Measurements from ENCODE around the gene FILIP1.

The FILIP1 gene

GRCh38 chr6:75292555-75292954 lies 201.0 kb downstream of the FILIP1 start:
- Histone ChIP-seq H3K9me3 (ENCODE audit: control insufficient read depth in 5 of 5, low read length in 5 of 5) (no peaks in the 10 kb centered on the region), H3K27ac (ENCODE audit: low read depth, low read length) (no peak overlapping the region), H3K4me3 (ENCODE audit: low read depth in 1 of 5, low read length in 5 of 5) (no peak overlapping the region), H3K4me1 (ENCODE audit: control insufficient read depth in 5 of 5, insufficient read depth in 5 of 5, low read length in 5 of 5) (no peaks in the 10 kb centered on the region), H3K9ac (ENCODE audit: low read length in 5 of 5) (no peak overlapping the region), H3K27me3 (ENCODE audit: control insufficient read depth in 5 of 5, insufficient read depth in 4 of 5, low read length in 5 of 5) (no peaks in the 10 kb centered on the region), H3K36me3 (ENCODE audit: control insufficient read depth in 5 of 5, insufficient read depth in 5 of 5, low read length in 5 of 5) (peaks cover 0 to 9% (median 0%) of the 10 kb centered on the region in 5 donors)

- H3K4me3 ChIP-seq (ENCODE audit: low read depth in 1 of 5, low read length in 5 of 5): no peak overlapping the region
These were observed 201.9 kb downstream of the FILIP1 start for GRCh38 chr6:75291744-75292143.

GRCh38 chr6:75291331-75291730 lies 202.3 kb downstream of the FILIP1 start:
- Histone ChIP-seq H3K9me3 (ENCODE audit: control insufficient read depth in 5 of 5, low read length in 5 of 5) (no peaks in the 10 kb centered on the region), H3K27me3 (ENCODE audit: control insufficient read depth in 5 of 5, insufficient read depth in 4 of 5, low read length in 5 of 5) (no peaks in the 10 kb centered on the region), H3K27ac (ENCODE audit: low read depth, low read length) (no peak overlapping the region), H3K4me1 (ENCODE audit: control insufficient read depth in 5 of 5, insufficient read depth in 5 of 5, low read length in 5 of 5) (peaks cover 0 to 3% (median 0%) of the 10 kb centered on the region in 5 donors), H3K9ac (ENCODE audit: low read length in 5 of 5) (no peak overlapping the region), H3K4me3 (ENCODE audit: low read depth in 1 of 5, low read length in 5 of 5) (no peak overlapping the region), H3K36me3 (ENCODE audit: control insufficient read depth in 5 of 5, insufficient read depth in 5 of 5, low read length in 5 of 5) (peaks cover 0 to 9% (median 0%) of the 10 kb centered on the region in 5 donors)

More at GRCh38 chr6:75291744-75292143, 201.9 kb downstream of the FILIP1 start:
- H3K4me1 ChIP-seq (ENCODE audit: control insufficient read depth in 5 of 5, insufficient read depth in 5 of 5, low read length in 5 of 5): no peaks in the 10 kb centered on the region
- no peak overlapping the region for H3K9ac ChIP-seq (ENCODE audit: low read length in 5 of 5)
- no peaks in the 10 kb centered on the region for H3K27me3 ChIP-seq (ENCODE audit: control insufficient read depth in 5 of 5, insufficient read depth in 4 of 5, low read length in 5 of 5)
- H3K27ac ChIP-seq (ENCODE audit: low read depth, low read length): no peak overlapping the region
- peaks cover 0 to 9% (median 0%) of the 10 kb centered on the region in 5 donors for H3K36me3 ChIP-seq (ENCODE audit: control insufficient read depth in 5 of 5, insufficient read depth in 5 of 5, low read length in 5 of 5)
- H3K9me3 ChIP-seq (ENCODE audit: control insufficient read depth in 5 of 5, low read length in 5 of 5): no peaks in the 10 kb centered on the region

GRCh38 chr6:75290136-75290945 lies 203.3 kb downstream of the FILIP1 start:
- no peak overlapping the region for H3K4me3 ChIP-seq (ENCODE audit: low read depth in 1 of 5, low read length in 5 of 5)

GRCh38 chr6:75288023-75288422 lies 205.6 kb downstream of the FILIP1 start:
- Histone ChIP-seq H3K4me1 (ENCODE audit: control insufficient read depth in 5 of 5, insufficient read depth in 5 of 5, low read length in 5 of 5) (peaks cover 0 to 25% (median 19%) of the 10 kb centered on the region in 5 donors), H3K9ac (ENCODE audit: low read length in 5 of 5) (no peak overlapping the region), H3K27me3 (ENCODE audit: control insufficient read depth in 5 of 5, insufficient read depth in 4 of 5, low read length in 5 of 5) (no peaks in the 10 kb centered on the region), H3K27ac (ENCODE audit: low read depth, low read length) (no peak overlapping the region), H3K4me3 (ENCODE audit: low read depth in 1 of 5, low read length in 5 of 5) (no peak overlapping the region), H3K9me3 (ENCODE audit: control insufficient read depth in 5 of 5, low read length in 5 of 5) (no peaks in the 10 kb centered on the region), H3K36me3 (ENCODE audit: control insufficient read depth in 5 of 5, insufficient read depth in 5 of 5, low read length in 5 of 5) (peaks cover 0 to 5% (median 0%) of the 10 kb centered on the region in 5 donors)

More at GRCh38 chr6:75290136-75290945, 203.3 kb downstream of the FILIP1 start:
- Histone ChIP-seq H3K4me1 (ENCODE audit: control insufficient read depth in 5 of 5, insufficient read depth in 5 of 5, low read length in 5 of 5) (peaks cover 0 to 11% (median 6%) of the 10 kb centered on the region in 5 donors), H3K9me3 (ENCODE audit: control insufficient read depth in 5 of 5, low read length in 5 of 5) (no peaks in the 10 kb centered on the region), H3K27me3 (ENCODE audit: control insufficient read depth in 5 of 5, insufficient read depth in 4 of 5, low read length in 5 of 5) (no peaks in the 10 kb centered on the region), H3K27ac (ENCODE audit: low read depth, low read length) (no peak overlapping the region), H3K36me3 (ENCODE audit: control insufficient read depth in 5 of 5, insufficient read depth in 5 of 5, low read length in 5 of 5) (peaks cover 0 to 9% (median 0%) of the 10 kb centered on the region in 5 donors), H3K9ac (ENCODE audit: low read length in 5 of 5) (no peak overlapping the region)

GRCh38 chr6:75287424-75287823 lies 206.2 kb downstream of the FILIP1 start:
- H3K4me3 ChIP-seq (ENCODE audit: low read depth in 1 of 5, low read length in 5 of 5): no peak overlapping the region
- H3K27me3 ChIP-seq (ENCODE audit: control insufficient read depth in 5 of 5, insufficient read depth in 4 of 5, low read length in 5 of 5): no peaks in the 10 kb centered on the region
- H3K9ac ChIP-seq (ENCODE audit: low read length in 5 of 5): no peak overlapping the region
- peaks cover 0 to 5% (median 0%) of the 10 kb centered on the region in 5 donors for H3K36me3 ChIP-seq (ENCODE audit: control insufficient read depth in 5 of 5, insufficient read depth in 5 of 5, low read length in 5 of 5)
- H3K9me3 ChIP-seq (ENCODE audit: control insufficient read depth in 5 of 5, low read length in 5 of 5): no peaks in the 10 kb centered on the region
- no peak overlapping the region for H3K27ac ChIP-seq (ENCODE audit: low read depth, low read length)
- H3K4me1 ChIP-seq (ENCODE audit: control insufficient read depth in 5 of 5, insufficient read depth in 5 of 5, low read length in 5 of 5): peaks cover 0 to 31% (median 25%) of the 10 kb centered on the region in 5 donors

- H3K27ac ChIP-seq (ENCODE audit: low read depth, low read length): no peak overlapping the region
- no peak overlapping the region for H3K4me3 ChIP-seq (ENCODE audit: low read depth in 1 of 5, low read length in 5 of 5)
- peaks cover 0 to 5% (median 0%) of the 10 kb centered on the region in 5 donors for H3K36me3 ChIP-seq (ENCODE audit: control insufficient read depth in 5 of 5, insufficient read depth in 5 of 5, low read length in 5 of 5)
- H3K9me3 ChIP-seq (ENCODE audit: control insufficient read depth in 5 of 5, low read length in 5 of 5): no peaks in the 10 kb centered on the region
- H3K27me3 ChIP-seq (ENCODE audit: control insufficient read depth in 5 of 5, insufficient read depth in 4 of 5, low read length in 5 of 5): no peaks in the 10 kb centered on the region
- peaks cover 0 to 32% (median 28%) of the 10 kb centered on the region in 5 donors for H3K4me1 ChIP-seq (ENCODE audit: control insufficient read depth in 5 of 5, insufficient read depth in 5 of 5, low read length in 5 of 5)
- no peak overlapping the region for H3K9ac ChIP-seq (ENCODE audit: low read length in 5 of 5)
These were observed 206.6 kb downstream of the FILIP1 start for GRCh38 chr6:75286955-75287354.

- Histone ChIP-seq H3K9ac (ENCODE audit: low read length in 5 of 5) (peak overlapping the region; percentile 65 to 98 (median 85)), H3K4me3 (ENCODE audit: low read depth in 1 of 5, low read length in 5 of 5) (peak overlapping the region; percentile 94 to 99 (median 98)), H3K9me3 (ENCODE audit: control insufficient read depth in 5 of 5, low read length in 5 of 5) (no peaks in the 10 kb centered on the region), H3K4me1 (ENCODE audit: control insufficient read depth in 5 of 5, insufficient read depth in 5 of 5, low read length in 5 of 5) (peaks cover 0 to 49% (median 34%) of the 10 kb centered on the region in 5 donors), H3K27ac (ENCODE audit: low read depth, low read length) (peak overlapping the region; percentile 88), H3K36me3 (ENCODE audit: control insufficient read depth in 5 of 5, insufficient read depth in 5 of 5, low read length in 5 of 5) (peaks cover 0 to 3% (median 0%) of the 10 kb centered on the region in 5 donors), H3K27me3 (ENCODE audit: control insufficient read depth in 5 of 5, insufficient read depth in 4 of 5, low read length in 5 of 5) (no peaks in the 10 kb centered on the region)
These were observed 208.3 kb downstream of the FILIP1 start for GRCh38 chr6:75285283-75285639.

- H3K4me3 ChIP-seq (ENCODE audit: low read depth in 1 of 5, low read length in 5 of 5): peak within 1 kb of the TSS; percentile 94 to 99 (median 98)
- H3K9me3 ChIP-seq (ENCODE audit: control insufficient read depth in 5 of 5, low read length in 5 of 5): no peaks in the 10 kb centered on the region
- H3K9ac ChIP-seq (ENCODE audit: low read length in 5 of 5): peak within 1 kb of the TSS; percentile 87 to 98 (median 90)
- peak within 1 kb of the TSS; percentile 88 for H3K27ac ChIP-seq (ENCODE audit: low read depth, low read length)
- no peaks in the 10 kb centered on the region for H3K27me3 ChIP-seq (ENCODE audit: control insufficient read depth in 5 of 5, insufficient read depth in 4 of 5, low read length in 5 of 5)
- H3K4me1 ChIP-seq (ENCODE audit: control insufficient read depth in 5 of 5, insufficient read depth in 5 of 5, low read length in 5 of 5): peaks cover 0 to 50% (median 35%) of the 10 kb centered on the region in 5 donors
- no peaks in the 10 kb centered on the region for H3K36me3 ChIP-seq (ENCODE audit: control insufficient read depth in 5 of 5, insufficient read depth in 5 of 5, low read length in 5 of 5)
These were observed 208.8 kb downstream of the FILIP1 start, which contains the start of gene TMEM30A for GRCh38 chr6:75284632-75285282. Gene TMEM30A, minus strand, starts transcription at chr6:75284792. Its CDS starts 154 bp downstream, at chr6:75284638.

All from subcutaneous abdominal adipose tissue (tissue), 5 donors.